Peyer's patch (tissue), 4 donors: ENCODE measurements around the gene B4GALNT2. TPM values are rescaled to one million over a fixed set of nuclear protein-coding genes. Genes with fewer than 3 reads are reported as not detected.

Experiments
- DNase-seq, 3 donors: peaks; one replicate each; pipeline ENCODE4 v3.0.0-alpha.2; 2017 to 2019
- H3K27ac ChIP-seq, 4 donors: fragments of 200-600 bp; sonication (generic); one replicate each; pipeline ENCODE4 v1.5.1; 2016 to 2019
- H3K27me3 ChIP-seq, 2 donors: fragments of 200-600 bp; sonication (generic); one replicate each; pipeline ENCODE4 v1.5.1; 2019
- H3K36me3 ChIP-seq, 3 donors: fragments of 200-600 bp; sonication (generic); one replicate each; pipeline ENCODE4 v1.5.1; 2016 to 2019
- H3K4me1 ChIP-seq, 4 donors: fragments of 200-600 bp; sonication (generic); one replicate each; pipeline ENCODE4 v1.5.1; 2016 to 2019
- H3K4me3 ChIP-seq, 4 donors: fragments of 200-600 bp; sonication (generic); 1 replicate in 3 of 4; 2 replicates in 1 of 4; pipeline ENCODE4 v1.5.1; 2016 to 2019; ENCODE audit warnings: mild to moderate bottlenecking in 1 of 4
- H3K9me3 ChIP-seq, 4 donors: fragments of 200-600 bp; sonication (generic); one replicate each; pipeline ENCODE4 v1.5.1; 2016 to 2019; ENCODE audit warnings: mild to moderate bottlenecking in 1 of 4
- POLR2A ChIP-seq, 2 donors: fragments of 450-650 bp; IDR thresholded peaks; one replicate each; pipeline ENCODE4 v1.5.1; 2017; ENCODE audit warnings: antibody characterized with exemption in 2 of 2, mild to moderate bottlenecking in 2 of 2, moderate library complexity in 2 of 2
- total RNA-seq, 4 donors: library from RNA; depleted of rRNA; stranded (reverse); fragments of >200 nt; gene quantifications; one replicate each; pipeline ENCODE4 v1.1.0, GENCODE V29; 2016
- TF ChIP-seq, protein P1 (sequence below), 6 experiments: fragments of 450-650 bp in 4 of 6; fragments of 200-600 bp in 2 of 6; sonication (generic) in 1 of 6; IDR thresholded peaks; one replicate each; pipeline ENCODE4 v1.5.1; 2017 to 2019; ENCODE audit warnings: antibody characterized with exemption in 6 of 6, mild to moderate bottlenecking in 3 of 6, moderate library complexity in 1 of 6

Gene B4GALNT2
- total RNA-seq, 4 donors from 2014 or later, result 0.83 to 11.2 (median 7.5) TPM

DNA sequence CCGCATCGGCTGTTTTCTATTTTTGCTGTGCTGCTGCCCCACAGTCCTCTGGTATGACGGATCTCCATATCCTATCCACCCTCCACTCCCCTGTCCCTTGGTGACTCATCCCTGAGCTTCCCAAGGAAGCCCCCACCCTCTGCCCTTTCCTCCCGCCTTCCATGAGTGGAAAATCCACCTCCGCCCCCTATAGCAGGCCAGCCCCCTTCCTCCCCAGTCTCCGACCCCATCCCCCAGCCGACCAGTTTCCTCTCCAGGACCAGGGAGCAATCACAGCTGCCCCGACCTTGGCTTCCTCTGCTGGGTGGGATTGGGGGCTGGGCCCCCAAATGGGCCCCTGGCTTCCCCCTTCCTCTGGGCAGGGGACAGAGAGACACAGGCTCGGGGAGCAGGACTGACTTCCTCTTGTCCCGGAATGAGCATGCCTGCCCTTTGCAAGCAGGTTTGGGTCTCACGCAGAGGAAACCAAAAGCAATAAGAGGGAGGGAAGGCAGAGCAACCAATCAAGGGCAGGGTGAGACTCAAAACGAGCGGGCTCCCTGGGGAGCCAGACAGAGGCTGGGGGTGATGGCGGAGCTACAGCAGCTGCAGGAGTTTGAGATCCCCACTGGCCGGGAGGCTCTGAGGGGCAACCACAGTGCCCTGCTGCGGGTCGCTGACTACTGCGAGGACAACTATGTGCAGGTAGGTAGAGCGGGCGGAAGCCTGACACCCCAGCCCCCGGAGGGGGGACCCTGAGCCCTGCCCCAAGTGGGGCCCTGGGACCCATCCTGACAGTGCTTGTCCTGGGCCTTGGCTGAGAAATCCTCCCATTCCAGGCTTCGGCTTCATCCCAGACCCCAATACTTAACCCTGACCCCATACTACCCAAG, 77.8 kb downstream of the B4GALNT2 start, which contains the start of the genes ABI3 and GNGT2:
TSS of gene ABI3 (plus strand) at position 550 of the 872 bp plus-strand sequence. CDS start at position 568, 18 bp downstream.
TSS of gene GNGT2 (minus strand) at position 417 of the 872 bp plus-strand sequence. CDS start 3,152 bp downstream, outside the sequence.
- H3K36me3 ChIP-seq, result no peaks in the 10 kb centered on the region
- no peaks in the 10 kb centered on the region for H3K9me3 ChIP-seq
- DNase-seq, result peak in 2 of 3 donors; percentile 88 to 91
- no peaks in the 10 kb centered on the region for H3K27me3 ChIP-seq
- H3K27ac ChIP-seq, result peak within 1 kb of the TSS; percentile 75 to 90 (median 86)
- TF ChIP-seq, protein P1, sequence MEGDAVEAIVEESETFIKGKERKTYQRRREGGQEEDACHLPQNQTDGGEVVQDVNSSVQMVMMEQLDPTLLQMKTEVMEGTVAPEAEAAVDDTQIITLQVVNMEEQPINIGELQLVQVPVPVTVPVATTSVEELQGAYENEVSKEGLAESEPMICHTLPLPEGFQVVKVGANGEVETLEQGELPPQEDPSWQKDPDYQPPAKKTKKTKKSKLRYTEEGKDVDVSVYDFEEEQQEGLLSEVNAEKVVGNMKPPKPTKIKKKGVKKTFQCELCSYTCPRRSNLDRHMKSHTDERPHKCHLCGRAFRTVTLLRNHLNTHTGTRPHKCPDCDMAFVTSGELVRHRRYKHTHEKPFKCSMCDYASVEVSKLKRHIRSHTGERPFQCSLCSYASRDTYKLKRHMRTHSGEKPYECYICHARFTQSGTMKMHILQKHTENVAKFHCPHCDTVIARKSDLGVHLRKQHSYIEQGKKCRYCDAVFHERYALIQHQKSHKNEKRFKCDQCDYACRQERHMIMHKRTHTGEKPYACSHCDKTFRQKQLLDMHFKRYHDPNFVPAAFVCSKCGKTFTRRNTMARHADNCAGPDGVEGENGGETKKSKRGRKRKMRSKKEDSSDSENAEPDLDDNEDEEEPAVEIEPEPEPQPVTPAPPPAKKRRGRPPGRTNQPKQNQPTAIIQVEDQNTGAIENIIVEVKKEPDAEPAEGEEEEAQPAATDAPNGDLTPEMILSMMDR (IDR thresholded peaks at IDR 0.05), result no peak
- TF ChIP-seq POLR2A (IDR thresholded peaks at IDR 0.05), result peak; percentile 67
- H3K4me3 ChIP-seq, result peak within 1 kb of the TSS; percentile 39 to 65 (median 49)
- peaks cover 0 to 22% (median 9%) of the 10 kb centered on the region in 4 donors for H3K4me1 ChIP-seq

DNA sequence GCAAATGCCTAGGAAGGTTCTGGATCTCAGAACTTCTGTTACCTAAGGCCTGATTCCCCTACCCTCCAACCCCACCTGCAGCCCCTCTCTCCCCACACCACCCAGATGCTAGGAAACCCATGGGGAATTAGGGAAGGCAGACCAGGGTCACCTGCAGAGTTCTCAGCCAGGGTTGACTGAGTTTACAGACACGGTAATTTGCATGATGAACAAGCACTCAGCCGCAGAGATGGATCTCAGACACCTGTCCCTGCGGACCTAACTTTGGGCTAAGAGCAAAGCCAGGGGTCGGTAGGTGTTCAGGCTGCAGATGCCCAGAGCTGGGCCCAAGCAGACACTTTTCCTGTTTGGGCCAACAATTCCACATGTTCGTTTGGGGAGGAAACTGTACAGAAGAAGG, 80.8 kb downstream of the B4GALNT2 start:
- peak in 1 of 3 donors; percentile 75 for DNase-seq

DNA sequence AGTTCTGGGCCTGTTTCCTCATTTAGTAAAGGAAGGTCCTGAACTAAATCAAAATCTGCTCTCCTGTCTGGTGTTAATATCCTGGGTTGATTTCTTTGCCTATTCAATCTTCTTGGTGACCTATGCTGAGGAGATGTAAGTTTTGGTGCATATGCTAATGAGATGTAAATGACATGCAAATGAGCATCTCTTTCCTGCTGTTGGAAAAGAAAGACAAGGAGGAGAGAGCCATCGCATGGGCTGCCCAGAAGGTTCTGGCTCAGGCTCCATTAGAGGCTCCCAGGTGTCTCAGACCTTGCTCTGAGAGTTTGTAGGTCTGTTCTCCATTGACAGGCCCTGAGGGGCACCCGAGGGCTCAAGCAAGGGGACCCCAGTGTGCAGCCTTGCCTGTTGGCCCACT, 81.3 kb downstream of the B4GALNT2 start:
- Histone ChIP-seq H3K27me3 (no peaks in the 10 kb centered on the region), H3K9me3 (no peaks in the 10 kb centered on the region), H3K4me3 (peak overlapping the region in 3 of 4 donors; percentile 14 to 43 (median 23)), H3K4me1 (peaks cover 0 to 41% (median 30%) of the 10 kb centered on the region in 4 donors), H3K36me3 (no peaks in the 10 kb centered on the region), H3K27ac (peak overlapping the region; percentile 12 to 90 (median 28))
- TF ChIP-seq POLR2A (IDR thresholded peaks at IDR 0.05), result no peak
- DNase-seq, result no peak

More for the DNA sequence above, 80.8 kb downstream of the B4GALNT2 start:
- Histone ChIP-seq H3K27ac (peak overlapping the region in 3 of 4 donors; percentile 14 to 90 (median 43)), H3K27me3 (no peaks in the 10 kb centered on the region), H3K36me3 (no peaks in the 10 kb centered on the region), H3K4me3 (peak overlapping the region in 3 of 4 donors; percentile 6 to 43 (median 23)), H3K9me3 (no peaks in the 10 kb centered on the region), H3K4me1 (peaks cover 0 to 41% (median 30%) of the 10 kb centered on the region in 4 donors)
- TF ChIP-seq POLR2A (IDR thresholded peaks at IDR 0.05), result no peak
- TF ChIP-seq, protein P1 (IDR thresholded peaks at IDR 0.05), result no peak

DNA sequence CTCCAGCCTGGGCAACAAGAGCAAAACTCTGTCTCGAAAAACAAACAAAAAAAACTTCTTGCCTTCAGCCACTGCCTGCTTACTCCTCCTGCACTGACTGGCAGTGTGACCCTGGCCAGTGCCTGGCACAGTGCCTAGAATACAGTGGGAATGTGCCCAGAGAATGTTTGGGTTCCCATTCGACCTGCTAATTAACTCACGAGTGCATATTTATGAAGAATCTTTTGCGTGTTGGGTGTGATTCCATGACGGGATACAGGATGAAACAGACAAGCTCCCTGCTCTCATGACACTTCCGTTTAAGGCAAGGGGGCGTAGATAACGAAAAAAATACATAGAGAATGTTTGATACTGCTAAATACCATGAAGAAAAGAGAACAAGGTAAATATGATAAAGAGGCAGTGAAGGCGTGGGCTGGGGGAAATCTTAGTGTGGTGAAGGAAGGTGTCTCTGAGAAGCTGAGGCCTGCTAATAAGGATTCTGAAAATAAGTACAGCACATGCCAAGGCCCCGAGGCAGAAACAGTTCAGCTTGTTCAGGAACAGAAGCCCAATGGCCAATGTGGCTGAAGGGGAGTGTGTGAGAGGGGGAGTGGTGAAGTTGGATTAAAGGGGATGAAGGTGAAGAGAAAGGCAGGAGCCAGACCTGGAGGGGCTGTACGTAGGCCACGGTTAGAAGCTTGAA, 82.2 kb downstream of the B4GALNT2 start:
- no peaks in the 10 kb centered on the region for H3K9me3 ChIP-seq
- H3K4me3 ChIP-seq, result peak overlapping the region in 2 of 4 donors; percentile 23 to 43
- peak overlapping the region in 3 of 4 donors; percentile 12 to 90 (median 43) for H3K27ac ChIP-seq
- H3K4me1 ChIP-seq, result peaks cover 0 to 44% (median 32%) of the 10 kb centered on the region in 4 donors
- TF ChIP-seq POLR2A (IDR thresholded peaks at IDR 0.05), result no peak
- TF ChIP-seq, protein P1 (IDR thresholded peaks at IDR 0.05), result no peak
- no peak for DNase-seq
- H3K36me3 ChIP-seq, result no peaks in the 10 kb centered on the region
- no peaks in the 10 kb centered on the region for H3K27me3 ChIP-seq

DNA sequence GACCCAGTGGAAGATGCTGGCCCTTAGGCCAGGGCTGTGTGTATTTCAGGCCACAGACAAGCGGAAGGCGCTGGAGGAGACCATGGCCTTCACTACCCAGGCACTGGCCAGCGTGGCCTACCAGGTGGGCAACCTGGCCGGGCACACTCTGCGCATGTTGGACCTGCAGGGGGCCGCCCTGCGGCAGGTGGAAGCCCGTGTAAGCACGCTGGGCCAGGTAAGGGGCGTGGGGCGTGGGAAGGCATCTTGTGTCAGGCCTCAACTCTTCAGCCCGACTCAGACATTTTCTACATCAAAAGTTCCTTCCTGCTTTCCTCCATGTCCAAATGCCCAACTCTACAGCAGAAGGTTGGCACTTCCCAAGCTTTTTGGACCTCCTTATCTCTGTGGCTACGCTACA, 83.9 kb downstream of the B4GALNT2 start:
- H3K4me3 ChIP-seq, result no peak overlapping the region
- H3K9me3 ChIP-seq, result no peaks in the 10 kb centered on the region
- H3K27me3 ChIP-seq, result no peaks in the 10 kb centered on the region
- H3K27ac ChIP-seq, result peak overlapping the region; percentile 43 to 90 (median 60)
- DNase-seq, result no peak
- no peaks in the 10 kb centered on the region for H3K36me3 ChIP-seq
- TF ChIP-seq, protein P1 (IDR thresholded peaks at IDR 0.05), result no peak
- TF ChIP-seq POLR2A (IDR thresholded peaks at IDR 0.05), result no peak
- peaks cover 0 to 47% (median 34%) of the 10 kb centered on the region in 4 donors for H3K4me1 ChIP-seq
